SJSA1 (cell line): ENCODE data around the gene DUS2. TPM values are rescaled to one million over a fixed set of nuclear protein-coding genes. Genes with fewer than 3 reads are reported as not detected.
"Not testable (repeated sequence)": the region's sequence is repeated elsewhere in the genome, so short reads cannot be mapped to it uniquely, and the experiment has no call there.

ENCODE experiments used
- DNase-seq, 2 experiments: peaks; one replicate each; pipeline ENCODE4 v3.0.0-alpha.2; 2015 to 2020; ENCODE audit warnings: low spot score in 2 of 2, low read depth in 1 of 2
- H3K27ac ChIP-seq: fragments of 250-450 bp; sonication (Bioruptor Pico); 2 replicates; pipeline ENCODE4 v1.5.1; 2020; ENCODE audit warnings: mild to moderate bottlenecking, moderate library complexity
- H3K27me3 ChIP-seq: fragments of 250-450 bp; sonication (Bioruptor Pico); replicated peaks from 2 replicates; pipeline ENCODE4 v1.5.1; 2020; ENCODE audit warnings: mild to moderate bottlenecking, moderate library complexity
- H3K36me3 ChIP-seq: fragments of 250-450 bp; sonication (Bioruptor Pico); 2 replicates; pipeline ENCODE4 v1.5.1; 2020; ENCODE audit warnings: mild to moderate bottlenecking
- H3K4me1 ChIP-seq: fragments of 250-450 bp; sonication (Bioruptor Pico); replicated peaks from 2 replicates; pipeline ENCODE4 v1.6.1; 2021; ENCODE audit warnings: mild to moderate bottlenecking
- H3K4me3 ChIP-seq: fragments of 250-450 bp; sonication (Bioruptor Pico); 2 replicates; pipeline ENCODE4 v1.5.1; 2020; ENCODE audit warnings: mild to moderate bottlenecking
- H3K9me3 ChIP-seq: fragments of 250-450 bp; sonication (Bioruptor Pico); replicated peaks from 2 replicates; pipeline ENCODE4 v1.5.1; 2020; ENCODE audit warnings: mild to moderate bottlenecking
- total RNA-seq: library from RNA; depleted of rRNA; stranded (reverse); fragments of >200 nt; shearing (Covaris generic); gene quantifications from 2 replicates; pipeline ENCODE4 v1.2.3, GENCODE V29; 2014

The DUS2 gene
- total RNA-seq, 1 experiment from 2014 or later = 28.3 TPM

DNA sequence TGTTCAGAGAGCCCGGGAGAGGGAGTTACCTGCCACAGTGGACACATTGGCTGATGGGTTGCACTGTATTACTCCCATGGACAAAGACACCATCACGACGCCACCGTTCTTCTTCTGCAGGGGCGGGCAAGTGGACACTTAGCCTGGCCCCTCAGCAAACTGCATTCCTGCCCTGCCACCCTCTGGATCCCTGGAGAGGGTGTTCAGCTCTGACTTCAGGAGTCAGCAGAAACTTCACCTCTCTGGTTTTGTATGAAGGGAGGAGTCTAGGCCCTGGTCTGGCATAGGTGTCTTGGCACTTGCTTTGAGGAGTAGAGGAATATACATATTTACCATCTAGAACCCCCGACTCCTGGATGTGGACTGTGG is 33.1 kb upstream of the DUS2 start:
- Histone ChIP-seq H3K9me3 (no peaks in the 10 kb centered on the region), H3K36me3 (no peaks in the 10 kb centered on the region), H3K4me3 (no peak overlapping the region), H3K27ac (no peak overlapping the region), H3K27me3 (no peaks in the 10 kb centered on the region), H3K4me1 (peaks cover 8% of the 10 kb centered on the region)
- DNase-seq = no peak

DNA sequence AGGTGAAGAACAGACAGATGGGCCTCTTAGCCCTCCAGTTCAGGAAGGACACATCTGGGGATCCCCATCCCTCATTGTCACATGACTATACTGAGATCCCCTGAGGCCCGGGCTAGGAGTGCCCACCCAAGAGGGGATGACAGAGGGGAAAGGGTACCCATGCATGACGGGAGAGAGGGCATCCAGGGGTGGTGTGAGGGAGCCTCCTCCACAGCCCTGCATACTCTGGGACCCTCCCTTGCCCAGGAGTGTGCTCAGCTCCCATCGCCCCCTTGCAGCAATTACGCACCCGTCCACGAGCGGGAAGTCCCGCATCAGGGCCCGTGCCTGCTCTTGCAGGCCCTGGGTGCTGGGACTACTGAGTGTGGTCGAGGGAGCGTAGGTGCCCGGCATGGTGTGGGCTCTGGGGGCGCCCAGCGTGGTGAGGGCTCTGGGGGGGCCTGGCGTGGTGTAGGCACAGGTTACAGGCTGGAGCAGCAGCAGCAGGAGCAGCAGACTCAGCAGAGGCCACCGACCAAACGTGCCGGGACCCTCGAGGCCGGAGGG is 30.4 kb upstream of the DUS2 start:
- H3K9me3 ChIP-seq = no peaks in the 10 kb centered on the region
- peaks cover 8% of the 10 kb centered on the region for H3K4me1 ChIP-seq
- no peaks in the 10 kb centered on the region for H3K27me3 ChIP-seq
- no peak overlapping the region for H3K27ac ChIP-seq
- no peak for DNase-seq
- no peak overlapping the region for H3K4me3 ChIP-seq
- no peaks in the 10 kb centered on the region for H3K36me3 ChIP-seq

DNA sequence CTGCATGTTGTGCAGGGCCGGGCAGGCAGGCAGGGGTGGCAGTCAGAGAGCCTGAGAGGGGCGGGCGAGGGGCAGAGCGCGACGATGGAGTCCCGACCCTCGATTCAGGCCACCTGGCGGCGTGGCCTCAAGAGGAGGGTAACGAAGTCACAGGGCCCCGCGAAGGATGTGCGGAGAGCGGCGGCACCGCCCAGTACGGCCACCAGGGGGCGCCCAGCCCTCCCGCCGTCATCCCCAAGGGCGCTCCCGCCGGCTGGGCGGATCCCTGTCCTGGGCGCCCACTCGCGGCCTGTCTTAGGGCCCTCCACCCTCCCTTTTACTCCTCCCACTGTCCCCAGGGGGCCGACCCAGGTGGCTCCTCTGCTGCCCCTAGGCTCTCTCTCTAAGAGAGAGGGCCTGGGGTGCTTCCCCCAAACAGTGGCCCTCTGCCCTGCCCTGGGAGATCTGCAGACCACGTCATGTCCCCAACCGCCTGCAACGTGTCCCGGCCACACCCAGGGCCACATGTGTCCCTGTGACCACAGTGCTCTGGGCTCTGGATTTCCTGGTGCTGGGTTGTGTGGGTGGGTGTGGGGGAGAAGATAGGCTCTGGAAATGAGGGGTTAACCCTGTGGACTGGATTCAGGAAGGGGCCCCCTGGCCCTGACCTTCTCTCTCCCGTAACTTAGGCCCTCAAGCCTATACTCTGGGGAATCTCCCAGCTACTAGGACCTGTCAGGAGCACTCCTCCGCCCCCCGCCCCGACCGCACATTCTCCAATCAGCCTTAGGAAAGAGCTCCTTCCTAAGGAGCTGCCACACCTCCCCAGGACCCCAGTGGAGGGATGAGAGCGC is 29.7 kb upstream of the DUS2 start:
- Histone ChIP-seq H3K36me3 (no peaks in the 10 kb centered on the region), H3K9me3 (no peaks in the 10 kb centered on the region), H3K4me3 (no peak overlapping the region), H3K27ac (no peak overlapping the region), H3K27me3 (no peaks in the 10 kb centered on the region), H3K4me1 (peaks cover 8% of the 10 kb centered on the region)
- peak; percentile 79 to 80 for DNase-seq

DNA sequence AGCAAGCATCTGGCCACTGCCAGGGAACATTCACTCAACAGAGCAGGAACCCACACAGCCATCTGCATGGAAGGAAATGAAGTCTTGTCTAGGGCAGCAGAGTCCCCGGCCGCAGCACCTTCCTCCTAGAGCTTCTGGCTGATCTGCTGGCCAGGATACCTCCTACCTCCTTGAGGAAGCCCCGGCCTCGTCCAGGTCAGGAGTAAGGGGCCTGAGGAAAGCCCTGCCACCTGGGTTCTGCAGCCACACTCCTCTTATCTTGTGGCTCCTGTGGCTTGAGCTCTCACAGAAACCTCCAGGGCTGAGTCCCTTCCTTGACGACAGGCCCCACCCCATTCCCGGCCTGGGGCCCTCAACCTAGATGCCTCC is 29.1 kb upstream of the DUS2 start:
- not testable (repeated sequence) for H3K27ac ChIP-seq, DNase-seq, H3K4me1 ChIP-seq, H3K9me3 ChIP-seq, H3K36me3 ChIP-seq, H3K4me3 ChIP-seq, H3K27me3 ChIP-seq

DNA sequence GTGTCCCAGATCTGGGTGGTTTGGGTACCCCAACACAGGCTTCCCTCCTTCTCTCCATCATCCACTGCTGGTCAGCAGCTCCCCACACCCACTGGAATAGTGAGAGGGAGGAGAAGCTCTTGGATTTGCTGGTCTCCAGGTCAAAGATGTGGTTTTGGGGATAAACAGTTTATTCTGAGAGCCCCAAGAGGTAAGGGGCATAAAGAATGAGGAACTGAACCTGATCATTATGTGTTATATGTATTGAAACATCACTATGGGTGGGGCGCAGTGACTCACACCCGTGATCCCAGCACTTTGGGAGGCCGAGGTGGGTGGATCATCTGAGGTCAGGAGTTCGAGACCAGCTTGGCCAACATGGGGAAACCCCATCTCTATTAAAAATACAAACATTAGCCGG is 27.7 kb upstream of the DUS2 start:
- Histone ChIP-seq H3K4me3 (no peak overlapping the region), H3K9me3 (no peaks in the 10 kb centered on the region), H3K36me3 (no peaks in the 10 kb centered on the region), H3K4me1 (peaks cover 13% of the 10 kb centered on the region), H3K27me3 (no peaks in the 10 kb centered on the region), H3K27ac (no peak overlapping the region)
- no peak for DNase-seq

DNA sequence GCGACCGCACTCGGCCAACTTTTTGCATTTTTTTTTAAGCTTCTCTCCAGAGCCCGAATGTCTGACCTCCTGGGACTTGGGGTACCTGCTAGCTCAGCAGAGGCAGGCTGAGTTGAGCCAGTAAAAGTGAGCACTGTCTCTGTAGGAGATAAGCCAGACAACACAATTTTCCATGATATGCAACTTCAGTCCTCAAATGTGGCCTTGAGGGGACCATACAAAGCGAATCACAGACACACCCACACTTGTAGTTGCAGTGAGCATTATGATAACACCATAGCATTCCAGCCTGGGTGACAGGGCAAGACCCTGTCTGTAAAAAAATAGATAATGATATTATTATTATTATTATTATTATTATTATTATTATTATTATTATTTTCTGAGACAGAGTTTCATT is 26.4 kb upstream of the DUS2 start:
- DNase-seq = no peak
- peaks cover 17% of the 10 kb centered on the region for H3K4me1 ChIP-seq
- H3K4me3 ChIP-seq = no peak overlapping the region
- no peaks in the 10 kb centered on the region for H3K9me3 ChIP-seq
- H3K36me3 ChIP-seq = no peaks in the 10 kb centered on the region
- H3K27me3 ChIP-seq = no peaks in the 10 kb centered on the region
- no peak overlapping the region for H3K27ac ChIP-seq

DNA sequence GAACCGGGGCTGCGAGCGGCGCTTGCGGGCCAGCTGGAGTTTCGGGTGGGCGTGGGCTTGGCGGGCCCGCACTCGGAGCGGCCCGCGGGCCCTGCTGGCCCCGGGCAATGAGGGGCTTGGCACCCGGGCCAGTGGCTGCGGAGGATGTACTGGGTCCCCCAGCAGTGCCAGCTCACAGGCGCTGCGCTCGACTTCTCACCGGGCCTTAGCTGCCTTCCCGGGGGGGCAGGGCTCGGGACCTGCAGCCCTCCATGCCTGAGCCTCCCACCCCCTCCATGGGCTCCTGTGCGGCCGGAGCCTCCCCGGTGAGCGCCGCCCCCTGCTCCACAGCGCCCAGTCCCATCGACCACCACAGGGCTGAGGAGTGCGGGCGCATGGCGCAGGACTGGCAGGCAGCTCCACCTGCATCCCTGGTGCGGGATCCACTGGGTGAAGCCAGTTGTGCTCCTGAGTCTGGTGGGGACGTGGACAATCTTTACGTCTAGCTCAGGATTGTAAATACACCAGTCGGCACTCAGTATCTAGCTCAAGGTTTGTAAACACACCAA is 24.8 kb upstream of the DUS2 start:
- H3K27me3 ChIP-seq, H3K36me3 ChIP-seq, H3K4me3 ChIP-seq: not testable (repeated sequence)

DNA sequence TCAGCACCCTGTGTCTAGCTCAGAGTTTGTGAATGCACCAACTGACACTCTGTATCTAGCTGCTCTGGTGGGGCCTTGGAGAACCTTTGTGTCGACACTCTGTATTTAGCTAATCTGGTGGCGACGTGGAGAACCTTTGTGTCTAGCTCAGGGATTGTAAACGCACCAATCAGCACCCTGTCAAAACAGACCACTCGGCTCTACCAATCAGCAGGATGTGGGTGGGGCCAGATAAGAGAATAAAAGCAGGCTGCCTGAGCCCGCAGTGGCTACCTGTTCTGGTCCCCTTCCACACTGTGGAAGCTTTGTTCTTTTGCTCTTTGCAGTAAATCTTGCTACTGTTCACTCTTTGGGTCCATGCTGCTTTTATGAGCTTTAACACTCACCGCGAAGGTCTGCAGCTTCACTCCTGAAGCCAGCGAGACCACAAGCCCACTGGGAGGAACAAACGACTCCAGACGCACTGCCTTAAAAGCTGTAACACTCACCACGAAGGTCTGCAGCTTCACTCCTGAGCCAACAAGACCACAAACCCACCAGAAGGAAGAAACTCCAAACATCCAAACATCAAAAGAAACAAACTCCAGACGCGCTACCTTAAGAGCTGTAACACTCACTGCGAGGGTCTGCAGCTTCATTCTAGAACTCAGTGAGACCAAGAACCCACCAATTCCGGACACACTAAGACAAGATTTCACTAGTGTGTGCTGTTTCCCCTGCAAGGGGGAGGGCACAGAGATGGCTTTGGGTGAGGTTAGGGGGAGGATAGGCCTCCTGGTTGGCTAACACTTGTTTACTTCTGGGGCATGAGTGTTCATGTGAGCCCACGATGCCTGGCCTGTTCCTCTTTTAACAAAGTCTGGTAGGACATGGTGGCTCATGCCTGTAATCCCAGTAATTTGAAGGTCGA is 24.1 kb upstream of the DUS2 start, which contains the start of gene DPEP2:
TSS of gene DPEP2 (minus strand) at position 706 of the 910 bp plus-strand sequence. CDS start 6,272 bp downstream, outside the sequence.
- H3K27me3 ChIP-seq, DNase-seq, H3K4me3 ChIP-seq, H3K4me1 ChIP-seq, H3K9me3 ChIP-seq, H3K36me3 ChIP-seq, H3K27ac ChIP-seq: not testable (repeated sequence)

More for the DNA sequence above, 24.8 kb upstream of the DUS2 start:
- peaks cover 13% of the 10 kb centered on the region for H3K4me1 ChIP-seq
- H3K27ac ChIP-seq, H3K9me3 ChIP-seq, DNase-seq: not testable (repeated sequence)

DNA sequence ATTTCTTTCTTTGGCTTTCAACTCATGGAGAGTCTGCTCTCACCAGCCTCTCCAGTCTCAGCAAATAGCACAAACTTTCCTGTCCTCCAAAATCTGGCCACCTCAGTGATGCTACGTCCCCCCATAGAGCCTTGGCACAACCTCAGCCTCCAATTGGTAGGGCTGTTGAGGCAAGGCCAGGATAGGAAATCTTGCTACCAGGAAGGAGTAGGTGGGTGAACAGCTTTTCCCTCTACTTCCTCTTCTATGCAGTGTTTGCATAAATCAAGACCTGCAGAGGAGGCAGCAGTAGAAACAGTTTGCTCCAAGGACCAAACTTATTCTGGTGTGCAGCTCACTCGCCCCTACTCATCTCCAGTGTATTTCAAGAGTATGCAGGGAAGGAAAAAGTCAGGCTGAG is 23.1 kb upstream of the DUS2 start:
- Histone ChIP-seq H3K36me3 (no peaks in the 10 kb centered on the region), H3K4me3 (no peak overlapping the region), H3K9me3 (no peaks in the 10 kb centered on the region), H3K27me3 (no peaks in the 10 kb centered on the region), H3K4me1 (peaks cover 9% of the 10 kb centered on the region), H3K27ac (no peak overlapping the region)
- no peak for DNase-seq

DNA sequence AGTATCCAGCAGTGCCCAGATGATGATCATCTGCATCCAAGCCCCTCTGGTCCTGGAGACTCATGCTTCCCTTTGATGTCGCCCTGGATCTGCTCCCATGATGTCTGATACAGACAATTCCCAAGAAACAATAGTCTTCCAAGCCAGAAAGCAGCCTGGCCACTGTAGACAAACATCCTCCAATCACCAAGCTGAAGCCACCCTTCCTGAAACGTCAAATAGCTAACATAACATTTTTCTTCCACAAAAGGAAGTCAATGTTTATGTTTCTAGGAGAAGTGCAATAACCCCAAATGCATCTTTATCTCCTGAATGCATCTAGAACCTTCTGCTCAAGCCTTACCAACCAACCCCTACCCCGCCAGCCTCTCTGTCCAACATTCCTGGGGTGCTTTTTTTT is 22.6 kb upstream of the DUS2 start:
- DNase-seq = no peak
- H3K27me3 ChIP-seq = no peaks in the 10 kb centered on the region
- no peak overlapping the region for H3K27ac ChIP-seq
- H3K36me3 ChIP-seq = no peaks in the 10 kb centered on the region
- no peak overlapping the region for H3K4me3 ChIP-seq
- H3K9me3 ChIP-seq = no peaks in the 10 kb centered on the region
- peaks cover 9% of the 10 kb centered on the region for H3K4me1 ChIP-seq

DNA sequence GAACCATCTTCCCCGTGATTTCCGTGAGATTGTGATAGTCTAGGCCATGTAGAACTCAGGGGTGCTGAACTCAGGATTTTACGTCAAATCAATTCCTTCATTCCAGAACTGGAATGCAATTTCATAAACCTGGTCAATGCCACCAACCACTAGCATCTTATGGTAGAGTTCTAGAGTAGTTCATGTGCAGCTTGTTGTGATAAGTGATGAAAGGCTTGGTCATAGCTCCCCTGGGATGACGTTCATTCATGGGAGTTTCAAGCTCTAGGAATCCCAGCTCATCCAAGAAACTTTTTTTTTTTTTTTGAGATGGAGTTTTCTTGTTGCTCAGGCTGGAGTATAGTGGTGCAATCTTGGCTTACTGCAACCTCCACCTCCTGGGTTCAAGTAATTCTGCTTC is 20.1 kb upstream of the DUS2 start:
- no peaks in the 10 kb centered on the region for H3K27me3 ChIP-seq

DNA sequence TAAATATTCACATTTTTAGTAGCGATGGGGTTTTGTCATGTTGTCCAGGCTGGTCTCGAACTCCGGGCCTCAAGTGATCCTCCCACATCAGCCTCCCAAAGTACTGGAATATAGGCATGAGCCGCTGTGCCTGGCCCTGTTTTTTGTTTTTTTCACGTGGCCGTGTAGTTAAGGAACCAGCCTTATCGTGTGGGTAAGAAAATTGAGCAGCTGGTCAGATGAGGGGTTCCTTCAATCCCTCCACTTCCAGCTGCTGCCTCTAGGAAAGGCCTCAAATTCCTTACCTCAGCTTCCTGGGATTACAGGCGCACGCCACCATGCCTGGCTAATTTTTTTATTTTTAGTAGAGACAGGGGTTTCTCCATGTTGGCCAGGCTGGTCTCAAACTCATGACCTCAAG is 17.9 kb upstream of the DUS2 start:
- peaks cover 6% of the 10 kb centered on the region for H3K4me1 ChIP-seq

More for the DNA sequence above, 20.1 kb upstream of the DUS2 start:
- Histone ChIP-seq H3K4me3 (no peak overlapping the region), H3K4me1 (peaks cover 9% of the 10 kb centered on the region), H3K9me3 (no peaks in the 10 kb centered on the region), H3K27ac (no peak overlapping the region), H3K36me3 (no peaks in the 10 kb centered on the region)
- no peak for DNase-seq

DNA sequence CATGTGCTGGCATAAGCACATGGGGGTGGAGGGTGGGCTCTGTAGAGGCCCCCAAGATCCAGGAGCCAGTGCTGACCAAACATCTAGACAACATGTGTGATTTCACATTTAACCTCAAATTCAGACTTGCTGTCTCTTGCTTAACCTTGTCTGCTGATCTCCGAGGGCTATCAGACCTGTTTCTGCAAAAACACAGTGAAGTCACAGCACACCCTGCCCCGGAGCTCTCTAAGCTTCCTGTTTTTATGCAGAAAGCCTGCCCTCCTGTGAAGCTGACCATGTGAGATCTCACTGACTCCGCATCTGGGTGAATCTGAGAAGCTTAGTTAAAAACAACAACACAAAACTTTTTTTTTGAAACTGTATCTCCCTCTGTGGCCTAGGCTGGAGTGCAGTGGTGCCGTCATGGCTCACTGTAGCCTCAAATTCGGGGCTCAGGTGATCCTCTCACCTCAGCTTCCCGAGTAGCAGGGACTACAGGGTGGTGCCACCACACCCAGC is 17.2 kb upstream of the DUS2 start:
- Histone ChIP-seq H3K27me3 (no peaks in the 10 kb centered on the region), H3K4me3 (no peak overlapping the region), H3K36me3 (no peaks in the 10 kb centered on the region), H3K27ac (no peak overlapping the region), H3K4me1 (no peaks in the 10 kb centered on the region; the same call in 1 of the 2 replicates), H3K9me3 (no peaks in the 10 kb centered on the region)
- no peak for DNase-seq

More for the DNA sequence above, 17.9 kb upstream of the DUS2 start:
- Histone ChIP-seq H3K27me3 (no peaks in the 10 kb centered on the region), H3K27ac (no peak overlapping the region), H3K4me3 (no peak overlapping the region), H3K9me3 (no peaks in the 10 kb centered on the region), H3K36me3 (no peaks in the 10 kb centered on the region)
- no peak for DNase-seq
